Osteoblast (primary cell): ENCODE data around the gene CEP164. TPM values are rescaled to one million over a fixed set of nuclear protein-coding genes. Genes with fewer than 3 reads are reported as not detected.

Source experiments
- DNase-seq: peaks from one replicate; pipeline ENCODE4 v3.0.0; 2011; ENCODE audit warnings: low spot score, mixed read lengths; ENCODE audit not compliant: insufficient read length; ENCODE audit errors: missing footprints
- H2AFZ ChIP-seq: 2 replicates; pipeline ENCODE4 v1.6.0; 2011; ENCODE audit warnings: mild to moderate bottlenecking, low read length
- H3K27ac ChIP-seq: 2 replicates; pipeline ENCODE4 v1.5.1; 2011; ENCODE audit warnings: mild to moderate bottlenecking, low read depth, low read length, moderate library complexity
- H3K27me3 ChIP-seq: 2 replicates; pipeline ENCODE4 v1.6.0; 2012; ENCODE audit warnings: mild to moderate bottlenecking, control low read depth, inconsistent platforms, low read length, moderate library complexity; ENCODE audit not compliant: insufficient read depth
- H3K36me3 ChIP-seq: 2 replicates; pipeline ENCODE4 v1.5.1; 2011; ENCODE audit warnings: mild to moderate bottlenecking, low read length, control low read depth, moderate library complexity; ENCODE audit not compliant: insufficient read depth
- H3K4me1 ChIP-seq: 2 replicates; pipeline ENCODE4 v1.5.1; 2011; ENCODE audit warnings: mild to moderate bottlenecking, low read length, control low read depth, moderate library complexity; ENCODE audit not compliant: insufficient read depth
- H3K4me2 ChIP-seq: 2 replicates; pipeline ENCODE4 v1.6.0; 2011; ENCODE audit warnings: mild to moderate bottlenecking, low read length; ENCODE audit not compliant: insufficient read depth
- H3K4me3 ChIP-seq: fragments of 200-600 bp; sonication (generic); 3 replicates; pipeline ENCODE4 v1.5.1; 2012; ENCODE audit warnings: mild to moderate bottlenecking, low read length, inconsistent platforms; ENCODE audit not compliant: insufficient read depth
- H3K79me2 ChIP-seq: 2 replicates; pipeline ENCODE4 v1.6.0; 2012; ENCODE audit warnings: mild to moderate bottlenecking, low read length, control low read depth, inconsistent platforms; ENCODE audit not compliant: insufficient read depth
- H3K9me3 ChIP-seq: 2 replicates; pipeline ENCODE4 v1.5.1; 2011; ENCODE audit warnings: low read depth, low read length, control low read depth
- H4K20me1 ChIP-seq: 2 replicates; pipeline ENCODE4 v1.6.0; 2012; ENCODE audit warnings: mild to moderate bottlenecking, low read length, control low read depth; ENCODE audit not compliant: insufficient read depth
- CTCF ChIP-seq: IDR thresholded peaks from 2 replicates; pipeline ENCODE4 v1.5.1; 2011; ENCODE audit warnings: mild to moderate bottlenecking, low read depth, low read length, moderate library complexity; ENCODE audit errors: extremely low read depth
- total RNA-seq: library from RNA; depleted of rRNA; stranded (reverse); fragments of >200 nt; gene quantifications from 2 replicates; pipeline ENCODE4 v1.2.3, GENCODE V29; 2012

The CEP164 gene
- total RNA-seq, 1 donor, result 38.0 TPM

- no peaks in the 10 kb centered on the region for H3K36me3 ChIP-seq
- H4K20me1 ChIP-seq, result no peaks in the 10 kb centered on the region
- no peak overlapping the region for H2AFZ ChIP-seq
- no peak for DNase-seq
- no peak for TF ChIP-seq CTCF
- H3K4me1 ChIP-seq, result no peaks in the 10 kb centered on the region
- H3K9me3 ChIP-seq, result no peaks in the 10 kb centered on the region
- no peak overlapping the region for H3K27ac ChIP-seq
- H3K4me3 ChIP-seq, result no peak overlapping the region
- H3K27me3 ChIP-seq, result peaks cover 4% of the 10 kb centered on the region
- no peaks in the 10 kb centered on the region for H3K79me2 ChIP-seq
- no peak overlapping the region for H3K4me2 ChIP-seq
Observed at GRCh38 chr11:117457031-117457785, 129.6 kb downstream of the CEP164 start.

DNA sequence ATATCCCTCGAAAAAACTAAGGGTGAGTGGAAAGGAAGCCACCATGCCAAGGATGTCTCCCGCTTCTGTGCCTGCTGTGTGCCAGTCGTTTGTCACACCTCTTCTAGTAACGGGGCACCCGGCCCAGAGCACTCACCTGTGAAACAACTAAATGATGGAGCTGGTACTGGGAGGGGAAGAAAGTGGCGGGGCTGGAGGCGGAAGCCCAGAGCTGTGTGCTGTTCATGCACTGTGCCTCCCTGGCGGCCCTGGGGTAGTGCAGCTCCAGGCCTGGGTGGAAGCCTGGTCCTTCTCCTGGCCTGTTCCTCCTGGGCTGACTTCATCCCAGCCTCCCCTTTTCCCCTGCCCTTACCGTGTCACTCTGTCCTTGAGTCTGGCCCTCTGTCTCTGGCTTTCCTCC is 130.2 kb downstream of the CEP164 start:
- DNase-seq, result no peak
- Histone ChIP-seq H3K79me2 (no peaks in the 10 kb centered on the region), H3K27ac (no peak overlapping the region), H4K20me1 (no peaks in the 10 kb centered on the region), H3K36me3 (no peaks in the 10 kb centered on the region), H3K4me2 (no peak overlapping the region), H3K4me1 (no peaks in the 10 kb centered on the region), H3K27me3 (peaks cover 4% of the 10 kb centered on the region), H3K9me3 (no peaks in the 10 kb centered on the region), H2AFZ (no peak overlapping the region), H3K4me3 (no peak overlapping the region)
- no peak for TF ChIP-seq CTCF

GRCh38 chr11:117458275-117459122 is 130.8 kb downstream of the CEP164 start:
- Histone ChIP-seq H3K4me2 (no peak overlapping the region), H4K20me1 (no peaks in the 10 kb centered on the region), H3K27ac (no peak overlapping the region), H3K4me3 (no peak overlapping the region), H2AFZ (no peak overlapping the region), H3K9me3 (no peaks in the 10 kb centered on the region), H3K36me3 (no peaks in the 10 kb centered on the region), H3K4me1 (no peaks in the 10 kb centered on the region), H3K27me3 (peaks cover 4% of the 10 kb centered on the region), H3K79me2 (no peaks in the 10 kb centered on the region)
- no peak for TF ChIP-seq CTCF
- DNase-seq, result peak; percentile 66
